ENCODE measurements around the gene SYCP2L.
"Not testable (repeated sequence)": the region's sequence is repeated elsewhere in the genome, so short reads cannot be mapped to it uniquely, and the experiment has no call there.

SYCP2L gene

GRCh38 chr6:10877871-10878270 is 9.0 kb upstream of the SYCP2L start:
- DNase-seq: no peak

- DNase-seq: no peak
Measured at GRCh38 chr6:10880366-10880765, 6.5 kb upstream of the SYCP2L start.

GRCh38 chr6:10882253-10882630 is 4.6 kb upstream of the SYCP2L start:
- not testable (repeated sequence) for DNase-seq

- no peak for DNase-seq
Measured at GRCh38 chr6:10882657-10883171, 4.1 kb upstream of the SYCP2L start.

- no peak for DNase-seq
Measured at GRCh38 chr6:10883312-10884244, 3.3 kb upstream of the SYCP2L start.

GRCh38 chr6:10884245-10884972 is 2.4 kb upstream of the SYCP2L start:
- no peak for DNase-seq

- DNase-seq: not testable (repeated sequence)
Measured at GRCh38 chr6:10886365-10886690, 524 bp upstream of the SYCP2L start.

GRCh38 chr6:10890151-10890550 is 3.3 kb downstream of the SYCP2L start:
- DNase-seq: no peak

GRCh38 chr6:10891960-10892359 is 5.1 kb downstream of the SYCP2L start:
- no peak for DNase-seq

- no peak for DNase-seq
Measured at GRCh38 chr6:10894958-10895357, 8.1 kb downstream of the SYCP2L start.

- DNase-seq: no peak
Measured at GRCh38 chr6:10896691-10897090, 9.8 kb downstream of the SYCP2L start.

- peak in 9 of 58 donors; percentile 3 to 14 (median 12) for DNase-seq
Measured at GRCh38 chr6:10901770-10902169, 14.9 kb downstream of the SYCP2L start.

GRCh38 chr6:10904015-10904414 is 17.2 kb downstream of the SYCP2L start:
- no peak for DNase-seq

GRCh38 chr6:10908228-10908627 is 21.4 kb downstream of the SYCP2L start:
- DNase-seq: no peak

- not testable (repeated sequence) for DNase-seq
Measured at GRCh38 chr6:10919520-10919919, 32.7 kb downstream of the SYCP2L start.

GRCh38 chr6:10933126-10933525 is 46.3 kb downstream of the SYCP2L start:
- no peak for DNase-seq

- DNase-seq: no peak
Measured at GRCh38 chr6:10939840-10940239, 53.0 kb downstream of the SYCP2L start.

- no peak for DNase-seq
Measured at GRCh38 chr6:10945845-10946244, 59.0 kb downstream of the SYCP2L start.

GRCh38 chr6:10947966-10948365 is 61.1 kb downstream of the SYCP2L start:
- DNase-seq: no peak

- no peak for DNase-seq
Measured at GRCh38 chr6:10949579-10950490, 63.0 kb downstream of the SYCP2L start.

GRCh38 chr6:10951675-10952282 is 64.9 kb downstream of the SYCP2L start:
- DNase-seq: peak in 1 of 58 donors; percentile 4

Data from anterior cingulate cortex (tissue), 58 donors.